ENCODE results near the gene VASH1. TPM values are rescaled to one million over a fixed set of nuclear protein-coding genes. Genes with fewer than 3 reads are reported as not detected.

The VASH1 gene
- total RNA-seq, 1 experiment from 2014 or later = not detected

DNA sequence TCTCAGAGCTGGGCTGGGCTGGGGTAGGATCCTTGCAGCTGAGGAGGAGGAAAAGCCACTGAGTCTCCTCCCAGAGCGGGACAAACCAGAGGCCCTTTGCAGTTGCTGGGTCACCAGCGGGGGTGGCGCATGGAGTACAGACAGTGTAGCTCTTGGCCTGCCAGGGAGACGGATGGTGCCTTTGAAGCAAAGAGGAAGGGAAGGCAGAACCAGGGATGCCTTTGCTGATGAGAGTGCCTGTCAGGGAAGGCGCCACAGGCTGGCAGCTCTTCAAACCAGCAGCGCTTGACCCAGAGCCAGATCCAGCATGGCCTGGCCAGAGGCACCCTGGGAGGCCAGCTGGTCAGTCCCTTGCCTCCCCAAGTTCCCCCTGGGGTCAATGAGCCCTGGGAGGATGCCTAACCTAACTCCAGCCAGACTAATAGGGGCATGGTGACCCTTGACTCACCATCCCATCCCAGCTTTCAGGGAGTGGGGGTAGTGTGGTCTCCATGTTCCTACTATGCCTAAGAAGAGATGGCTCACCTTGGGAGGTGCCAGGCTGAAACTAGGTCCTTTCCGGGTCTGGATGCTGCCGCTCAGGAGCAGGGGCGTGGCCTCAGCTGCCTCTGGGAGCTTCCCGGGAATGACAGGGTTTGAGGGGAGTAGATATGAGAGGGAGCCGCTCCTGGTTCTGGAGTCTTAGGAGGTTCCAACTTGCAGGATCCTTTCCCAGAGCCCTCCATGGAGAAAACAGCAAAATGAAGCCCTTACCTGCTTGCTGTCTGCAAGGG, 19.8 kb downstream of the VASH1 start:
- peaks cover 4% of the 10 kb centered on the region; the same call in 1 of the 2 replicates for H3K36me3 ChIP-seq (ENCODE audit: insufficient read depth, low read length)
- H3K4me1 ChIP-seq (ENCODE audit: low read length) = no peaks in the 10 kb centered on the region
- H4K20me1 ChIP-seq (ENCODE audit: insufficient read depth, low read depth, low read length) = 0 out of 2 replicates have a peak, but pooled peaks cover 4% of the 10 kb centered on the region
- H3K79me2 ChIP-seq (ENCODE audit: low read length) = no peaks in the 10 kb centered on the region
- H3K27ac ChIP-seq (ENCODE audit: low read length) = no peak overlapping the region
- no peak overlapping the region for H3K9ac ChIP-seq (ENCODE audit: low read length)
- H3K4me3 ChIP-seq (ENCODE audit: low read length) = no peak overlapping the region
- no peaks in the 10 kb centered on the region for H3K9me3 ChIP-seq (ENCODE audit: low read length)
- H2AFZ ChIP-seq (ENCODE audit: low read length) = no peak overlapping the region
- no peak for DNase-seq
- no peaks in the 10 kb centered on the region for H3K27me3 ChIP-seq (ENCODE audit: low read length)
- H3K9me2 ChIP-seq (replicated peaks; ENCODE audit: insufficient read depth, low read length) = no peaks in the 10 kb centered on the region
- no peak overlapping the region for H3K4me2 ChIP-seq (ENCODE audit: low read depth, low read length, poor library complexity, severe bottlenecking)

DNA sequence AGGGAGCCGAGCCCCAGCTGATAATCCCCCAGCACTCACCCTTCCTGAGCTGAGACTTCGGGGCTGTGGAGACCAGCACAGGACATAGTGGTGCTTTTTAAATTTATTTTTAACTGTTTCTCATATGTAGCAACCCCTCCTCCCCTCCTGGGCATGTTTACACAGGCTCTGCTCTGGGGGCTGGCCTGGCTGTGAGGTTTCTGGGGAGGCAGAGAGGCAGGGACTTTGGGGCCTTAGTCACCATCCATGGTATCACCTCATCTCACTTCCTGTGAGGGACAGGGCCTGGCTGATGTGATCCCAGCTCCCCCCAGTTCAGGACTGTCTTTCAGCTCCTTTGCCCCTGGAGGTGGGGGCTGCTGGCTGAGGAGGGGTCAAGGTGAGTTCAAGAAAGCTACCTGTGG, 20.4 kb downstream of the VASH1 start:
- no peaks in the 10 kb centered on the region for H3K9me3 ChIP-seq (ENCODE audit: low read length)
- H3K79me2 ChIP-seq (ENCODE audit: low read length) = no peaks in the 10 kb centered on the region
- H3K9ac ChIP-seq (ENCODE audit: low read length) = no peak overlapping the region
- no peaks in the 10 kb centered on the region for H3K4me1 ChIP-seq (ENCODE audit: low read length)
- no peak overlapping the region for H2AFZ ChIP-seq (ENCODE audit: low read length)
- H3K4me3 ChIP-seq (ENCODE audit: low read length) = no peak overlapping the region
- H3K9me2 ChIP-seq (replicated peaks; ENCODE audit: insufficient read depth, low read length) = no peaks in the 10 kb centered on the region
- H3K27ac ChIP-seq (ENCODE audit: low read length) = no peak overlapping the region
- peaks cover 4% of the 10 kb centered on the region; the same call in 1 of the 2 replicates for H3K36me3 ChIP-seq (ENCODE audit: insufficient read depth, low read length)
- 0 out of 2 replicates have a peak, but pooled peaks cover 4% of the 10 kb centered on the region for H4K20me1 ChIP-seq (ENCODE audit: insufficient read depth, low read depth, low read length)
- DNase-seq = no peak
- no peak overlapping the region for H3K4me2 ChIP-seq (ENCODE audit: low read depth, low read length, poor library complexity, severe bottlenecking)
- H3K27me3 ChIP-seq (ENCODE audit: low read length) = no peaks in the 10 kb centered on the region

- H3K4me2 ChIP-seq (ENCODE audit: low read depth, low read length, poor library complexity, severe bottlenecking) = no peak overlapping the region
- H2AFZ ChIP-seq (ENCODE audit: low read length) = no peak overlapping the region
- no peaks in the 10 kb centered on the region for H3K9me2 ChIP-seq (replicated peaks; ENCODE audit: insufficient read depth, low read length)
- H3K27ac ChIP-seq (ENCODE audit: low read length) = no peak overlapping the region
- no peaks in the 10 kb centered on the region for H3K27me3 ChIP-seq (ENCODE audit: low read length)
- H3K9ac ChIP-seq (ENCODE audit: low read length) = no peak overlapping the region
- H3K4me3 ChIP-seq (ENCODE audit: low read length) = no peak overlapping the region
- peaks cover 4% of the 10 kb centered on the region; the same call in 1 of the 2 replicates for H3K36me3 ChIP-seq (ENCODE audit: insufficient read depth, low read length)
- H4K20me1 ChIP-seq (ENCODE audit: insufficient read depth, low read depth, low read length) = 0 out of 2 replicates have a peak, but pooled peaks cover 4% of the 10 kb centered on the region
- no peaks in the 10 kb centered on the region for H3K4me1 ChIP-seq (ENCODE audit: low read length)
- no peaks in the 10 kb centered on the region for H3K79me2 ChIP-seq (ENCODE audit: low read length)
- no peak for DNase-seq
- no peaks in the 10 kb centered on the region for H3K9me3 ChIP-seq (ENCODE audit: low read length)
Measured at GRCh38 chr14:76782115-76782884, 21.0 kb downstream of the VASH1 start.

- Histone ChIP-seq H3K4me1 (ENCODE audit: low read length) (no peaks in the 10 kb centered on the region), H3K9me2 (replicated peaks; ENCODE audit: insufficient read depth, low read length) (no peaks in the 10 kb centered on the region), H3K79me2 (ENCODE audit: low read length) (no peaks in the 10 kb centered on the region), H4K20me1 (ENCODE audit: insufficient read depth, low read depth, low read length) (no peaks in the 10 kb centered on the region), H3K36me3 (ENCODE audit: insufficient read depth, low read length) (peaks cover 4% of the 10 kb centered on the region; the same call in 1 of the 2 replicates), H3K4me3 (ENCODE audit: low read length) (no peak overlapping the region), H3K9ac (ENCODE audit: low read length) (no peak overlapping the region), H3K27me3 (ENCODE audit: low read length) (no peaks in the 10 kb centered on the region), H2AFZ (ENCODE audit: low read length) (no peak overlapping the region), H3K4me2 (ENCODE audit: low read depth, low read length, poor library complexity, severe bottlenecking) (no peak overlapping the region), H3K27ac (ENCODE audit: low read length) (no peak overlapping the region), H3K9me3 (ENCODE audit: low read length) (no peaks in the 10 kb centered on the region)
- DNase-seq = no peak
Measured at GRCh38 chr14:76782885-76783566, 21.8 kb downstream of the VASH1 start.

DNA sequence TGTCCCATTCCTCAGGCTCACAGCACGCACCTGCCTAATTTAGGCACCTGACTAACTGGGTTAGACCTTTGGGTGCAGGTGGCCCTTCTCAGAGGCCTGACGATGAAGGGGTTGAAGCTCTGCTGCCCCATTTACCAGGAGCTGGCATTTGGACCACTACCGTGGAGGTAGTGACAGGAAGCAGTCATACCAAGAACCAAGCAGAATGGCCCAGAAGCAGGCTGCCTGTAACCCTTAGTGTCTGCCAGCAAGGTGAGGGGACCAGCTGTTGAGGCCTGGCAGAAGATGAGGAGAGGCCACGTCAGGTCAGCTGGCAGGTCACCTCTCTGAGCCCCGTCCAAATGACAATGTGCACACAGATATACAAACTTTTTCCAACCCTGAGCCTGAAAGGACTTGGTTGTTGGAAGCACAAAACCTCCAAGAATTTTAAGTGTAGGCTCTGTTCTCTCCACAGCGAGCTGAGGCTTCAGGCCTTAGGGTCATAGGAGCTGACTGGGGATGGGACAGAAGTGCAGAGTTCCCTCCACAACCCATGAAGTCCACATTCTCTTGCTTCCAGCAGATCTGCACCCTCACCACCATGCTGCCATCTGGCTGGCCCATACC, 23.1 kb downstream of the VASH1 start:
- peaks cover 4% of the 10 kb centered on the region; the same call in 1 of the 2 replicates for H3K36me3 ChIP-seq (ENCODE audit: insufficient read depth, low read length)

DNA sequence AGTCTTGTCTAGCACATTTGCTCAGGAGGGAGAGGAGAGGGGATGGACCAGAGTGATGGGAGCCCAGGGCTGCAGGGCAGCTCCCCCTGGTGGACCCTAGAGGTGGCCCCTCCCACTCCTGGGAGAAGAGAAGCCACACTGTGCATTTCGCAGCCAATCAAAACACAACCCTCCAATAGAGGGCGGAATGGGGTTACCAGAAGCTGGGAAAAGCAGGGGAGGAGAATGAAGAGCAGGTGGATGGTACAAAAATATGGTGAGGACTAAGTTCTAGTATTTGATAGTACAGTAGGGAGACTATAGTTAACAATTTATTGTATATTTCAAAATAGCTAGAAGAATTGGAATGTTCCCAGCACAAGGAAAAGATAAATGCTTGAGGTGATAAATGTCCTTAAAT, 23.6 kb downstream of the VASH1 start:
- Histone ChIP-seq H3K79me2 (ENCODE audit: low read length) (no peaks in the 10 kb centered on the region), H3K27ac (ENCODE audit: low read length) (no peak overlapping the region), H4K20me1 (ENCODE audit: insufficient read depth, low read depth, low read length) (no peaks in the 10 kb centered on the region), H3K4me2 (ENCODE audit: low read depth, low read length, poor library complexity, severe bottlenecking) (no peak overlapping the region), H3K4me1 (ENCODE audit: low read length) (no peaks in the 10 kb centered on the region), H3K9ac (ENCODE audit: low read length) (no peak overlapping the region), H3K9me2 (replicated peaks; ENCODE audit: insufficient read depth, low read length) (no peaks in the 10 kb centered on the region), H2AFZ (ENCODE audit: low read length) (no peak overlapping the region), H3K9me3 (ENCODE audit: low read length) (no peaks in the 10 kb centered on the region), H3K27me3 (ENCODE audit: low read length) (no peaks in the 10 kb centered on the region), H3K36me3 (ENCODE audit: insufficient read depth, low read length) (peaks cover 4% of the 10 kb centered on the region; the same call in 1 of the 2 replicates), H3K4me3 (ENCODE audit: low read length) (no peak overlapping the region)
- DNase-seq = peak; percentile 86

More for the DNA sequence above, 23.1 kb downstream of the VASH1 start:
- DNase-seq = no peak
- H3K27me3 ChIP-seq (ENCODE audit: low read length) = no peaks in the 10 kb centered on the region
- no peaks in the 10 kb centered on the region for H3K4me1 ChIP-seq (ENCODE audit: low read length)
- no peak overlapping the region for H2AFZ ChIP-seq (ENCODE audit: low read length)
- H4K20me1 ChIP-seq (ENCODE audit: insufficient read depth, low read depth, low read length) = no peaks in the 10 kb centered on the region
- no peaks in the 10 kb centered on the region for H3K9me3 ChIP-seq (ENCODE audit: low read length)
- no peak overlapping the region for H3K27ac ChIP-seq (ENCODE audit: low read length)
- H3K79me2 ChIP-seq (ENCODE audit: low read length) = no peaks in the 10 kb centered on the region
- no peaks in the 10 kb centered on the region for H3K9me2 ChIP-seq (replicated peaks; ENCODE audit: insufficient read depth, low read length)
- H3K4me3 ChIP-seq (ENCODE audit: low read length) = no peak overlapping the region
- H3K4me2 ChIP-seq (ENCODE audit: low read depth, low read length, poor library complexity, severe bottlenecking) = no peak overlapping the region
- no peak overlapping the region for H3K9ac ChIP-seq (ENCODE audit: low read length)

- H3K9ac ChIP-seq (ENCODE audit: low read length) = no peak overlapping the region
- H3K4me1 ChIP-seq (ENCODE audit: low read length) = no peaks in the 10 kb centered on the region
- H2AFZ ChIP-seq (ENCODE audit: low read length) = no peak overlapping the region
- H3K9me2 ChIP-seq (replicated peaks; ENCODE audit: insufficient read depth, low read length) = no peaks in the 10 kb centered on the region
- no peak overlapping the region for H3K4me3 ChIP-seq (ENCODE audit: low read length)
- DNase-seq = no peak
- no peak overlapping the region for H3K27ac ChIP-seq (ENCODE audit: low read length)
- no peaks in the 10 kb centered on the region for H4K20me1 ChIP-seq (ENCODE audit: insufficient read depth, low read depth, low read length)
- no peaks in the 10 kb centered on the region for H3K9me3 ChIP-seq (ENCODE audit: low read length)
- H3K79me2 ChIP-seq (ENCODE audit: low read length) = peaks cover 3% of the 10 kb centered on the region; the same call in 1 of the 2 replicates
- peaks cover 18% of the 10 kb centered on the region; the same call in 1 of the 2 replicates for H3K36me3 ChIP-seq (ENCODE audit: insufficient read depth, low read length)
- H3K4me2 ChIP-seq (ENCODE audit: low read depth, low read length, poor library complexity, severe bottlenecking) = no peak overlapping the region
- H3K27me3 ChIP-seq (ENCODE audit: low read length) = no peaks in the 10 kb centered on the region
Measured at GRCh38 chr14:76786601-76787000, 25.3 kb downstream of the VASH1 start.

All from Karpas-422 (cell line).